Sciatic nerve (tissue), 2 donors: ENCODE data around the gene UBE2G2. TPM values are rescaled to one million over a fixed set of nuclear protein-coding genes. Genes with fewer than 3 reads are reported as not detected.

Source experiments
- ATAC-seq: fragments of 200-7000 bp; cut with Tn5 transposase; one replicate; pipeline ENCODE4 v1.9.1; 2020; ENCODE audit warnings: mild to moderate bottlenecking, moderate library complexity
- DNase-seq: peaks from one replicate; pipeline ENCODE4 v3.0.0-alpha.2; 2020; ENCODE audit warnings: low spot score
- intact Hi-C: fragments of 100-400 bp; cut with DNase I; formaldehyde crosslinking; loops from one replicate; pipeline ENCODE4 v1.14.2; 2022
- total RNA-seq: library from RNA; stranded (reverse); fragmentation: NEBNext Ultra II Directional; extraction: Animal tissue kit (Norgen Biotek cat#: 25700); gene quantifications from one replicate; pipeline ENCODE4 v1.2.1, GENCODE V29; 2021
- donor health status: DM: no; HTN: no; CAD: no.
- donor health status: DM: no; HTN: no; CAD: no.

UBE2G2 gene
- total RNA-seq, 1 donor from 2014 or later = 78.0 TPM

DNA sequence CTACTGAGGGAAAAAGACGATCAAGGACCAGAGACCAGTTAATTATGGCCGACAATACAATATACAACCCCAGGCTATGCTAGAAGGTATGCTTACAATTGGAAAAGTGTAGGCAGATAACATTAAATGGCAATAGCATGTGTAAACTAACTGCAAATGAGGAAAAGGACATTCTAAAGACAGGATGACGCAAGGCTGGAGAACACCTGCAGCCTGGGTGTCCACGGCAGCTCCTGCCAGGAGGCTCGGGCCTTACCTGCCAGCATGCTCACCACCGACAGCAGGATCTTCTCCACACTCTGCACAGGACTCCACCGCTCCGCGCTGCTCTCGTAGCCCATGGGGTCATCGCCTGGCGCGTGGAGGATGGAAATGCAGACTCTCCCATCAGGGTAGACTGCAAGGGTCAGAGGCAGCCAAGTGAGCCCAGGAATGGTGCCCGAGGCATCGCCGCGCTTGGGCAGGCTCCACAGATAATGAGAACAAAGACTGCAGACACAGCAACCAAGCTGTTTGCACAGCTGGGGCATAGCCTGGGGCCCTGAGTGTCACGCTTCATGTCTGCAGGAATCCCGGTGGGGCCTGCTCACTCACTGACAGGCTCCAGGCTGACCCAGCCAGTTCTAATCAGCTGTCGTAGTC, 28.2 kb downstream of the UBE2G2 start:
- DNase-seq (no peak), ATAC-seq (no peak)
- intact Hi-C loops = no loop called here

DNA sequence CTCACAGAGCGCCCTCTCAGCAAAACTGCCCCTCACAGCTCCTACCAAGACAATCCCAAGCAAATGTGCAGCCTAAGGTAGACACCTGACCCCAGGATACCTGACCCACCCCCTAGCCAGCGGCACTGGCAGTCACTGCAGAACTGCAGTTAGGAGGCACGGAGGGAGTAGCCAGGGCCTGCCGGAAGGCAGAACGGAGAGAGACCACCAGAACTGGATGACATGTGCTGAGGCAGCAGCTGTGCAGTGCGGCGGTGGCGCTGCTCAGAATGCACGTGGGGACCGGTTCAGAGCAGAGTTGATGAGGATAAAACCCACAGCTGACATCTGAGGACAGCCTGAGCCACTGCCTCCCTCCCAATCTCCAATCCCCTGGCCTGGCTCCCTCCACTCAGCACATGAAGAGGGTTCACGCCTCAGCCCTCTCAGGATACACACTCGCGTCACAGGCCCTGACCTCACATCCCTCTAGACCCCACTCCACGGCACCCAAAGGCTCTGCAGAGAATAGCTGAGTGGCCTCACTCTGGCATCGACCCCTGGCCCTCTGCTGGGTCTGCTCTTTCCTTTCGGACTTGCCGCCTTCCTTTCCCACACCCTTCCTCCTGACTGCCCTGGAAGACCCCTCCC, 29.6 kb downstream of the UBE2G2 start:
- DNase-seq (no peak), ATAC-seq (no peak)
- intact Hi-C loops = no loop called here

DNA sequence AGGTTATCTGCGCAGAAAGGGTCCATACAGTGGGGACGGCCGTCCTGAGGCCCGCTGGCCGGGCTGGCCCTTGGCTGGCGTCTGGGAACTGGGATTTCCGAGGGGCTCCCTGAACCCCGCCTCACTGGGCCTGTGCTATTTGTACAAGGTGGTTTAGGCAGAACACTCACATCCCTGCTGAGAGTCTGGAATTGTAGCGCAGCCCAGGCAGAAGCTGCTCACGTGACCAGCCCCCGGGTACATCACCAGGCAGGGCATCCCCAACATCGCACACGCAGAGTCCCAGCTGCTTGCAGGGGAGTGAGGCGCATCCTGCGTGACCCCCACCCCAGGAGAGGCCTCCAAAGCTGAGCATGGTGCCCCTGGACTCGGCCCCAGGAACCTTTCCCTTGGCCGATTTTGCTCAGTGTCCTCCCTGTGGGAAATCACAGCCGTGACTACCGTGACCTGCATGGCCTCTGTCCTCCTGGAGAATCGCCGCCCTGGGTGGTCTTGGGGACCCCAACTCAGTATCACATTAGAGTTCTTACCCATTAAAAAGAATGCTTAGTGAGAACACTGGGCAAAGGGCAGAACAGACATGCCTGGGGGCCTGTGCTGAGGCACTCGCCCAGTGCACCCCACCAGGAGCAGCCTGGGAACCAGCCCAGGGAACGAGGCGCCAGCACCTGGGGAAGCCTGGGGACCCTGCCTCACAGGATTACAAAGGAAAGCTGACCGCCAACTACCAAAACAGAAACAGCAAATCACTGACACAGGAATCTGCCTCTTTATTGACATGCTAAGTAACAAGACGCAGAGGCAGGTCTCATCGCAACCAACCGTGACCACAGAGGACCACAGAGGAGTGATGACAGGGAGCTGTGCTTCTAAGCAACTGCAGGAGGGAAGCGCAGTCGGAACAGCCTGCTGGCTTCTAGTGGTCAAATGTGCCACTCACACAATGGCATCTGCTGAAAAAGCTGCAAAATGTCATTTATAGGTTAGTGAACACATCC, 33.5 kb downstream of the UBE2G2 start:
- ATAC-seq (no peak), DNase-seq (no peak)
- intact Hi-C loops = no loop called here

DNA sequence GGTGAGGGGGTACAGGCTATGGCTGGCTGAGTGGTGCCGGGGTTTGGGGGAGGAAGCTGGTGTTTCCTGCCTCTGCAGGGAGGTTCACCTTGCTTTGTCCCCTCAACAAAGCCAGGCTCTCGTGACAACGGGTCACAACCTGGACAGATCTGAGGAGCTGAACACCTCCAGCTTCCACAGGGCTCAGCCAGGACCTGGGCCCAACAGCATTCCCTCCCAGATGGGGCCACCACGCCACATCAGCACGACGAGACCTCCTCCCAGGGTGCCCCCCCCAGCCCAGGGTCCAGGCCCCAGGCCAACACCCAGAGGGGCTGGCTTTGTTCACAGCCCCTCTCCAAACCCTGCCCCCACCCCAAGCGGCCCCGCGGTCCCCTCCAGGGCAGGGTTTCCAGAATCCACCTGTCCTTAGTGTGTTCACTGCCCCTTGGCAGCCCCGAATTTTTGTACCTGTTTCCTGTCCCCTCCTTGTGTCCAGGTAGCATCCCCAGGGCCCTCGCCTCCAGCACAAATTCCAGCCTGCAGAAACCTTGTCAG, 34.7 kb downstream of the UBE2G2 start:
- intact Hi-C loops = no loop called here
- no peak for DNase-seq
- no peak for ATAC-seq

DNA sequence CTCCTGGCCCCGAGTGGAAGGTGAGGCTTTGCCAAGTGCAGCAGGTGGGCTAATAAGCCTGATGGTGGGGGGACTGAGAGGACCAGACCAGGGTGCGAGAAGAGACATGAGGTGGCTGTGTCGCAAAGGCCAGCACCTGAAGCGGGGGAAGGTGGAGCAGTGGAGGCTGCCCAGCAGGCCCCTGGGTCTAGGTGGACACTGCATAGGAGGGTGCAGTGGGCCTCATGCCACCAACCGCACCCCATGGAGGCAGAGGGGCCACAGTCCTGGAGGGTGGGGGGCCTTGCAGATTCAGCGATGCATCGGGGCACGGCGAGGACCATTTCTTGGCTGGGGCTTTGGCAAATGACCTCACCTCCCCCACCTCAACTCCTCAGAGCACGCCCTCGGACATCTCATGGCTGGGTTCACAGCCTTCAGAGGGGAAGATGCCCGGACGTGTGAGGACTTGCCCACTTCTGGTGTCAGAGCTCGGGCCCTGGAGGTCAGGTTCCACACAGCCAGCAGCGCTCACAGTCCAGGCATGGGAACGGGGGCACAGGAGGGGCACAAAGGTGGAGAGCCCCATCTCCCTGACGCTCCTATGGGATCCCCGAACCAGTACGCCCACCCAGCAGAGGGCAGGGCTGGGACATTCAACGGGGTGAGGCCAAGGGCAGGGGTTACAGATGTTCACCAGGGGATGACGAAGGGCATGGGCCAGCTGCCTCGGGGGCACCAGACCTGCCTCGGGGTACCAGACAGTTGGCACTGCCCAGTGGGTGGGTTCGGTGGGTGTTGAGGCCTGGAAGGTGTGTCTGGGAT, 35.4 kb downstream of the UBE2G2 start:
- DNase-seq (no peak), ATAC-seq (no peak)
- intact Hi-C loops = no loop called here

DNA sequence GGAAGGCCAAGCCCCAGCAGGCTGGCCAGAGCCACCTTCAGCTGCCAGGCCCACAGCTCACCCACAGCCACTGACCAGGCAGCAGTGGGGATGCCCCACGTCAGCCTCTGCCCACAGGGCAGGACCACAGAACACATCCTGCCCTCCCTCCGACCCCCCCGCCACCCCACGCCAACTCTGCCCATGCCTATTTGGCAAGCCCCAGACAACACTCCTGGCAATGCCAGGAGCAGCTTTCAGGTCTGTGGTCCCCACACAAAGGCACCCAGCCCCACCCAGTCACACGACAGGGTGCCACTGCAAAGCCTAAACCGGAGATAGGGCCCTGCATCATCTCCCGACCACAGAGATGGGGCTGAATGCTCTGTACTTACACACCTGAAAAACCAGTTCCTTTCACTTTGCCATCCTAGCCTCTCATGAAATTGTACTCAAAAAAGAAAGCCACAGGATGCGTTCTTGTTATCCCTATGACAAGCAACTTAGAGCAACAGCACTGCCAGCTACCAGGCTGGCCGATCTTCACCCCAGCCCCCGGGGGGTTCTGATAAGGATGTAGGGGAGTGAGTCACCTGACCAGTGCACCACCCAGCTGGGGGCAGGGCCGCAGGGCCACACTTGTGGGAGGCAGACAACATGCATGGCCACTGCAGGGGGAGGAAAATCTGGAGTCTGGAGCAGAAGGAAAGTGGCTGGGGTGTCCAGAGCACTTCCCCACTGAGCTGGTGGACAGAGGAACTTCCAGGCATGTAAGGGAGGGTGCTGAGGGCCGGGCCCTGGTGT, 36.2 kb downstream of the UBE2G2 start:
- ATAC-seq (no peak), DNase-seq (no peak)
- intact Hi-C loops = no loop called here

DNA sequence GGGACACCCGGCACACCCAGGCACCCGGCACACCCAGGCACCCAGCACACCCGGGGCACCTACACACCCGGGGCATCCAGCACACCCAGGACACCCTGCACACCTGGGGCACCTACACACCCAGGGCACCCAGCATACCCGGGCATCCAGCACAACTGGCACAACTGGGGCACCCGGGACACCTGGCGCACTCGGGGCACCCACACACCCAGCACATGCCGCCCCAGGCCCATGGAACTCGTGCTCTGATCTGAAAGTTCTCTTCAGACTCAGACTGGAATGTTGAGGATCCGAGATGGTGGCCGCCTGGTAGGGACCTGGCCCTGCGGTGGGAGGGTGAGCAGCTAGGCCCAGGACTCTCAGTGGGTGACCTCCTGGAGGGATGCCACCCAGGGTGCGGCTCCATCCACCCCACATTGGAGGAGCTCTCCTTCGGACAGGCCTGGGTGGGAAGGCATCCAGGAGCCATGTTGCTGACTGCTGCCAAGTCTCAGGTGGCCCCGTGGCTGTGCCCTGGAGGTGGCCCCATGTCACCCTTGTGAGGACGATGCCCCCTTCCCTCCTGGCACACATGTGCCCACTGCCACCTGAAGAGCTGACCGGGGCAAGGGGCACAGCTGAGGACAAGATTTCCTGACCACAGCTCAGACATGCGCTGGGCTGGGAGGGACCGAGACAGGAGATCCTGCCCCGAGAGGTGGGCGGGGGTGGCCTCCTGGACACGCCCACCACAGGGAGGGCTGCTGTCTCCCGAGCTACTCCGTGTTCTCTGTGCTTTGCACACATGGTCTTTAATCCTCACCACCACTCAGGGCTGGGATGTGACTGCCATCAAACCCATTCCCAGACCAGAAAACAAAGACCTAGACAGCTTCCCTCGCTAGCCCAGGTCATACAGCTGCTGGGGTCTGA, 37.0 kb downstream of the UBE2G2 start:
- ATAC-seq = no peak
- intact Hi-C loops = no loop called here
- no peak for DNase-seq

DNA sequence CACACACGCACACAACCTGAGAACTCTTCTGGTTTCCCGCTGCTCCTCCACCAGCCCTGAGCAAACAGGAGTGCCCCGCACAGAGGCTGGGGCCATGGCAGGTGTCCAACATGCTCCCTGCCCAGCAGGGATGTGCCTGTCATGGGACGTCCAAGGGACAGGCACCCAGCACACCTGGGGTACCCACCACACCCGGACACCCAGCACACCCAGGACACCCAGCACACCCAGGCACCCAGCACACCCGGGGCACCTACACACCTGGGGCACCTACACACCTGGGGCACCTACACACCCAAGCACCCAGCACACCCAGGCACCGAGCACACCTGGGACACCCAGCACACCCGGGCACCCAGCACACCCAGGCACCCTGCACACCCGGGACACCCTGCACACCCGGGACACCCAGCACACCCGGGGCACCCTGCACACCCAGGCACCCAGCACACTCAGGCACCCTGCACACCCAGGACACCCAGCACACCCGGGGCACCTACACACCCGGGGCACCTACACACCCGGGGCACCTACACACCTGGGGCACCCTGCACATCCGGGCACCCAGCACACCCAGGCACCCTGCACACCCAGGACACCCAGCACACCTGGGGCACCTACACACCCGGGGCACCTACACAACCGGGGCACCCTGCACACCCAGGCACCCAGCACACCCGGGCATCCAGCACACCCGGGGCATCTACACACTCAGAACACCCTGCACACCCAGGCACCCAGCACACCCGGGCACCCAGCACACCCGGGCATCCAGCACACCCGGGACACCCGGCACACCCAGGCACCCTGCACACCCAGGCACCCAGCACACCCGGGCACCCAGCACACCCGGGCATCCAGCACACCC, 37.9 kb downstream of the UBE2G2 start:
- no peak for DNase-seq
- ATAC-seq = no peak
- intact Hi-C loops = no loop called here

DNA sequence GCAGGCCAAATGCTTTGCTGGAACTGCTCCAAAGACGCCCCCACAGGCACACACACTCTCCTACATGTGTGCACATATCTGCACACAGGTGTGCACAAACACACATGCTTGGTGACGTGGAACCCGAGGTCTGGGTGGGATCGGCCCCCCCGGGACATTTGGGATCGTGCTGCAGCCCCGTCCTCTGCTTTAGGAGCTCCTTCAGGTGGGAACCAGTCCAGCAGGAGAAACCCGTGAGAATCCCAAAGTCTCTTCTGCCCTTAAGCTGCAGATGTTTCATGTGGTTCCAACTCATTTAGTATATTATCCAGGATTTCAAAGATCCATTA, 38.6 kb downstream of the UBE2G2 start:
- DNase-seq (no peak), ATAC-seq (no peak)
- intact Hi-C loops = no loop called here

DNA sequence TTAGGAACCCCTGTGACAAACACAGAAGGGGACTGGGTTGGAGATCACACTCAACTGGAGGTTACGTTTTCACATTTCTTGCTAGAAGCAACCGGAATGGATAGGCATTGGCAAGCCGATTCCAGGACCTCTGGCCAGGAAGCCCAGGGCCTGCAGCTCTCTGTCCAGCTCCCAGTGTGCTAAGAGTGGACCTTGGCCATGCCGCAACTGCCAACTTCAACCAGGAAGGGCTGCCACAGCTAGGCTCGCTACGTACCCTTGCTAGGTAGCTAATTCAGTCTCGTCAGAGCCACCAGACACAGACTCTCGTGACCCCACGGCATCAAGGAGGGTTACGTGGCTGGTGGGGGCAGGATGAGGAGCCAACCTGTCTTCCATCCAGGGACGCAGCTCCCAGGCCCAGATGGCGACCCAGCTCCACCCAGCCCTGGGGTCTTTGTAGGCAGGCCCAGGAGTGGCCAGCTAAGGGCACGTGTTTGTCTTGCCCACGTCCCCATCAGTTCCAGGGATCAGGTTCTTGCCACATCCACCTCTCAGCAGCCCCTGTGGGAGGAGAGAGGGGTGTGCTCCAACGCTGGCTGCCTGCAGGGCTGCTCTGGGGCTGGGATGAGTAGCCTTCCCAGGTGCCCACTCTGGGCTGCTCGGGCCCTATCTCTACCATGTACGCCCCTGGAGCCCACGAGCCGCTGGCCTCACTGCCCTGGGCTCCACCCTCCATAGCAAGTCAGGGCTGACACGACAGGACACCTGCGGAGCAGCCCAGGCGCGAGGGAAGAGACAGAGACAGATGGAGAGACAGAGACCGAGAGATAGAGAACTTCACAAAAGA, 39.2 kb downstream of the UBE2G2 start:
- ATAC-seq (no peak), DNase-seq (no peak)
- intact Hi-C loops = no loop called here

DNA sequence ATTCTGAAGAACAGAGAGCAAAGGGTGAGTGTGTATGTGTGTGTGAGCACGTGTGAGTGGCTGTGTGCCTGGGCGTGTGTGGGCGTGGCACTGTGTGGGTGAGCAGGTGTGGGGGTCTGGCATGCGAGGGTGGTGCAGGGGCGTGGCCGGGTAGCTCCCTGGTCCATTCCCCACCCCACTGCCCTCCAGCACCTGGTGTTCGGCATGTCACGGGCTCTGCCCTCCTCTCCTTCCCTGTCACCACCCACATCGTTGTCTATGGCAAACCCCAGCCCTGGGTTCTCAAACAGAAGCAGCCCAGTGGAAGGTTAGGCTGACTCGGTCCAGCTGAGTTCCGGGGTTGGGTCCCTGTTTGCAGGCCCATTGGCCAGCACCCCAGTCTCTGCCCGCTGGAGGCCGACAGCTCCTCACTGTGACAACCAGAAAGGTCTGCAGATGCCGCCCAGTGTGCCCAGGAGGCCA, 39.8 kb downstream of the UBE2G2 start:
- intact Hi-C loops = no loop called here
- no peak for DNase-seq
- ATAC-seq = no peak

DNA sequence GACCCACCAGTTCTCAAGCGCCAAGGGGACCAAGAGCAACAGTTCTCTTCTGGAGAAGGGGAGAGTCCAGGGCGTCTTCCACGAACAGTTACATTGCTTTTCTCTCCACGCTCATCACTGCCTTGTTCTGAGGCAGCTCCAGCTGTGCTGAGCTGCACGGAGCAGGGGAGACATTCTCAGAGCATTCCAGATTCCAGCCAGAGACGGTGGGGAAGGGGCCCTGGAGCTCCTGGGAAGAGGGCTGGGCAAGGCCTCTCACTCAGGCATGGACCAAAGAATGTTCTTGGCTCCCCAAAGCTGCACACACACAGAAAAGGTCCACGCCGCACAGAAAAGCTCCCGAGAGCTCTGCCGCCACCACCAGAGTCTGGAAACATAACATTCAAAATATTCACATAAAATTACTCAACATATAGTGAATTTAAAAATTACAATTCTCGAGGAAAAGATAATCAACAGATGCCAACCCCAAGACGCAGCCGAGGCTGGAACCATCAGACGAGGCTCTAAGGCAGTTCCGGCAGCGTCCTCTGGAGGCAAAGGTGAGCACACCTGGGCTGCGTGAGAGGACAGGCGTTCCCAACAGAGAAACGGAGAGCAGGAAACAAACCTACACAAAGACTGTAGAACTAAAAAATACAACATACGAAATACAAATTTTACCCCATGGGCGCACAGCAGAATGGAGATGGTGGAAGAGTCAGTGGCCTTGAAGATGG, 40.5 kb downstream of the UBE2G2 start:
- ATAC-seq = no peak
- intact Hi-C loops = no loop called here
- DNase-seq = no peak

DNA sequence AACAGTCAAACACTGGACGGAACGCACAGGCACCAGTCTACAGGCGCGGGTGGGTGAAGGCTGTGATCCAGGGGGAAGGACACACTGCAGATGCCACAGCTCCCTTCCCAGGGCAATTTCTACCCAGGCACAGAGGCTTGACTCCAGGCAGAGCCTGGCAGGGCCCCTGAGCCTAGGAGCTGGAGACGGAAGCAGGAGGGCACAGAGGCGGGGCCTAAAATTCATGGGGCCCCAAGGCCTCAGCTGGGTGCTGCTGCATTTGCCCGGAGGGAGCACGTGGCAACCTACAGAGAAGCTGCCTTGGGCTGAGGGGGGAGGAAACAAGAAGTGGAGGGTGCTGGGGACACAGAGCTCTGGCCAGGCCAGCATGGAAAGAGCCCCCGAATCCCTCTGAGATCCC, 41.2 kb downstream of the UBE2G2 start:
- no peak for ATAC-seq
- DNase-seq = peak; percentile 30
- intact Hi-C loops = no loop called here

DNA sequence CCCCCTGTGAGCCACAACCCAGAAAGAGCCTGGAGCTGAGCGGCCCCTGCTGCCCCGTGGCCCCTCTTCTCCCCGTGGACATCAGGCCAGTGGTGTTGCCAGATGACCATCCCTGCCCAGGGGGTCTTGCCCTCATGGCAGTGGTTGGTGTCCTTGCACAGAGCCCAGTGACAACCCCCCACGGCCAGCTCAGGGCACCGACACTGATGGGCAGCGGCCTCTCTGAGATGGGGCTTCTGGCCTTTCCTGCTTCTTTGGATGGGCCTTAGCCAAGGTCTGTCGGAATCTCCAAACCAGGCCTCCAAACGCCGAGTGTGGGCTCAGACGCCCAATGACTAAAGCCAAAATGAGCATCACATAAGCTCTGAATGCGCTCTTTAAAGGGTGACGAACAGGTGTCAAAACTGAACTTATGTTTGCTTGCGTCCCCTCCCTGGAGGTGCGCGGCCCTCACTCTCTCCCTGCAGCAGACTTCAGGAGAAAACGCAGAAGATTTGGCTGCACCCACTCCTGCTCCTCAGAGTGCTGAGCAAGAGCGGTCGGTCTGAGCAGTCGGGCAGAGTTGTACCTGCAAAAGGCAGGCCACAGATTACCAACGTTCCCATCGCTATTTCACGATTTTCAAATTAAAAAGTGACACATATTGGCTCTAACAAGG, 41.9 kb downstream of the UBE2G2 start:
- DNase-seq (peak; percentile 47), ATAC-seq (no peak)
- intact Hi-C loops = no loop called here
